Naive thymus-derived CD4-positive, alpha-beta T cell (primary cell): ENCODE data around the gene GTF3A. TPM values are rescaled to one million over a fixed set of nuclear protein-coding genes. Genes with fewer than 3 reads are reported as not detected.
"Not testable (repeated sequence)": the region's sequence is repeated elsewhere in the genome, so short reads cannot be mapped to it uniquely, and the experiment has no call there.

Experiments
- ATAC-seq: fragments of 150-1000 bp; cut with Tn5 transposase; 2 replicates; pipeline ENCODE4 v1.10.0; 2021; ENCODE audit warnings: mild to moderate bottlenecking, moderate library complexity
- CTCF ChIA-PET: fragments of 350-600 bp; sonication (Branson Sonifier 250); formaldehyde crosslinking; loops from one replicate; lab custom pipeline; 2021; ENCODE audit warnings: antibody characterized with exemption; lab: Charles Lee
- POLR2A ChIA-PET: fragments of 350-600 bp; sonication (Branson Sonifier 250); formaldehyde crosslinking; loops from one replicate; lab custom pipeline; 2021; ENCODE audit warnings: antibody characterized with exemption, inconsistent platforms; lab: Charles Lee
- DNase-seq, 9 donors: peaks; one replicate each; pipeline versions ENCODE4 v3.0.0 to v3.0.0-alpha.2; 2020 to 2022; ENCODE audit warnings: mixed read lengths in 1 of 9
- H3K27ac ChIP-seq: one replicate; pipeline ENCODE4 v1.7.0; 2013; ENCODE audit warnings: mild to moderate bottlenecking, low read depth, low read length, moderate library complexity
- H3K27me3 ChIP-seq, 2 donors: one replicate each; pipeline ENCODE4 v1.7.0; 2013; ENCODE audit warnings: low read length in 2 of 2, mild to moderate bottlenecking in 2 of 2, moderate library complexity in 2 of 2; ENCODE audit not compliant: control insufficient read depth in 2 of 2, insufficient read depth in 2 of 2
- H3K36me3 ChIP-seq, 3 experiments: 1 replicate in 2 of 3; 2 replicates in 1 of 3; pipeline ENCODE4 v1.7.0; 2013; ENCODE audit warnings: low read length in 3 of 3, mild to moderate bottlenecking in 3 of 3, moderate library complexity in 1 of 3; ENCODE audit not compliant: insufficient read depth in 3 of 3, control insufficient read depth in 2 of 3
- H3K4me1 ChIP-seq, 2 donors: one replicate each; pipeline ENCODE4 v1.7.0; 2013; ENCODE audit warnings: low read length in 2 of 2, mild to moderate bottlenecking in 2 of 2, moderate library complexity in 1 of 2; ENCODE audit not compliant: control insufficient read depth in 2 of 2, insufficient read depth in 2 of 2
- H3K4me3 ChIP-seq: 2 replicates; pipeline ENCODE4 v1.7.0; 2013; ENCODE audit warnings: mild to moderate bottlenecking, low read length
- H3K9me3 ChIP-seq, 3 experiments: 1 replicate in 2 of 3; 2 replicates in 1 of 3; pipeline ENCODE4 v1.7.0; 2013; ENCODE audit warnings: low read length in 3 of 3; ENCODE audit not compliant: control insufficient read depth in 2 of 3
- H3K27ac Mint-ChIP-seq, 9 donors: one replicate each; pipeline ENCODE4 v1.8.0; 2020 to 2022; ENCODE audit warnings: mixed read lengths in 9 of 9, mild to moderate bottlenecking in 8 of 9, moderate library complexity in 5 of 9, inconsistent platforms in 2 of 9
- H3K27me3 Mint-ChIP-seq, 5 donors: one replicate each; pipeline ENCODE4 v1.8.0; 2021 to 2022; ENCODE audit warnings: mixed read lengths in 5 of 5, mild to moderate bottlenecking in 1 of 5
- H3K36me3 Mint-ChIP-seq, 5 donors: one replicate each; pipeline ENCODE4 v1.8.0; 2020 to 2022; ENCODE audit warnings: mixed read lengths in 5 of 5, mild to moderate bottlenecking in 3 of 5, inconsistent platforms in 1 of 5
- H3K4me1 Mint-ChIP-seq, 7 donors: one replicate each; pipeline ENCODE4 v1.8.0; 2020 to 2022; ENCODE audit warnings: mixed read lengths in 7 of 7, mild to moderate bottlenecking in 3 of 7, inconsistent platforms in 1 of 7
- H3K4me3 Mint-ChIP-seq, 10 donors: one replicate each; pipeline ENCODE4 v1.8.0; 2020 to 2022; ENCODE audit warnings: mild to moderate bottlenecking in 10 of 10, mixed read lengths in 10 of 10, moderate library complexity in 6 of 10, inconsistent platforms in 2 of 10
- H3K9me3 Mint-ChIP-seq, 11 donors: one replicate each; pipeline ENCODE4 v1.8.0; 2020 to 2022; ENCODE audit warnings: mixed read lengths in 11 of 11, mild to moderate bottlenecking in 4 of 11, inconsistent platforms in 1 of 11, moderate library complexity in 1 of 11
- intact Hi-C, 2 donors: fragments of 100-400 bp; cut with micrococcal nuclease; formaldehyde crosslinking; loops; one replicate each; pipeline ENCODE4 v1.15.1; 2023
- polyA plus RNA-seq, 2 donors: library from polyadenylated mRNA; unstranded; fragments of 300-500 nt; fragmentation: Illumina TruSeq; gene quantifications; one replicate each; pipeline ENCODE4 v1.2.3, GENCODE V29; 2021
- total RNA-seq, 6 experiments: library from RNA in 5 of 6; stranded (reverse) in 5 of 6; gene quantifications; 1 replicate in 5 of 6; 2 replicates in 1 of 6; pipeline ENCODE4 v1.2.3 and lab custom pipeline; 2021 to 2026

Gene GTF3A
- total and polyA plus RNA-seq, 7 experiments from 2014 or later: 123 to 489 (median 248) TPM

DNA sequence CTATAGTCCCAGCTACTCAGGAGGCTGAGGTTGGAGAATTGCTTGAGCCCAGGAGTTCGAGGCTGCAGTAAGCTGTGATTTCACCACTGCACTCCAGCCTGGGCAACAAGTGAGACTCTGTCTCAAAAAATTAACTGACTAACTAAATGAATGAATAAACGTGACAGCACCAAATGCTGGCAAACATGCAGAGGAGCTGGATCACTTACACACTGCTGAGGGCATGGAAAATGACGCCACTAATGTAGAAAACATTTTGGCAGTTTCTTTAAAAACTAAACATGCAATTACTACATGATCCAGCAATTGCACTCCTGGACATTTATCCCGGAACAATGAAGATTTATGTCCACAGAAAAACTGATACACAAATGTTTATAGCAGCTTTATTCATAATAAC, 31.3 kb upstream of the GTF3A start:
- H3K4me1 Mint-ChIP-seq: no peaks in the 10 kb centered on the region
- intact Hi-C loops: no loop called here
- H3K27me3 Mint-ChIP-seq: peaks cover 0 to 23% (median 0%) of the 10 kb centered on the region in 5 donors
- DNase-seq (no peak), ATAC-seq (no peak)
- no peak overlapping the region for H3K4me3 Mint-ChIP-seq
- no peaks in the 10 kb centered on the region for H3K9me3 Mint-ChIP-seq
- Histone ChIP-seq H3K4me3 (no peak overlapping the region), H3K9me3 (no peaks in the 10 kb centered on the region), H3K27me3 (no peaks in the 10 kb centered on the region), H3K4me1 (no peaks in the 10 kb centered on the region), H3K27ac (no peak overlapping the region), H3K36me3 (no peaks in the 10 kb centered on the region)
- no peaks in the 10 kb centered on the region for H3K36me3 Mint-ChIP-seq
- ChIA-PET POLR2A (no interaction called here), CTCF (interaction anchor here (0.8 kb wide), 1 partner anchor 128 kb away, joined by 3 read pairs; no protein-coding TSS in a partner anchor)
- H3K27ac Mint-ChIP-seq: no peak overlapping the region

DNA sequence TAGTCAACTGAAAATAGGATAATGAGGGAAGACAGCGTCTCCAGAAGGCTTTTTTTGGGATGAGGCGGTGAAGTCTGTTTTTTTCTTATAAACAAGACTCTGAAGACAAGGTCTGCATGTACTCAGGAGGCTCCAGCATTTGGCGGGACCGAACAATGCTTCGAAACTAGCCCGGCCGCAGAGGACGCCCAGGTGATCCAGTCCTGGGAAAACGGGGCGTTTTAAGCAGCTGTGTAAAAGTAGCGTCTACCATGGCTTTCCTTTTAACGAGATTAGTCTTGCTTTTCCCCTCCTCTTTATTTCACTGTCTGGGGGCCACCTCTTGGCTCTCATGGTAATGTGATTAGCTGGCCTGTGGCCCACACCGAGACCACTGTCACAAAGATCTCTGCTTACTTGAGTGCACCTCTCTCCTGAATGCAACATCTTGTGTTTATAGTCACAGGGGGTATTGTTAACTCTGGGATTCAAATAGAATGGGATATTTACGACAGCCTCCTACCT, 29.4 kb upstream of the GTF3A start:
- no peak for DNase-seq
- no peaks in the 10 kb centered on the region for H3K36me3 ChIP-seq
- Mint-ChIP-seq H3K27ac (no peak overlapping the region), H3K36me3 (no peaks in the 10 kb centered on the region), H3K4me3 (no peak overlapping the region), H3K9me3 (peaks cover 0 to 1% (median 0%) of the 10 kb centered on the region in 11 donors), H3K4me1 (no peaks in the 10 kb centered on the region), H3K27me3 (peaks cover 0 to 21% (median 0%) of the 10 kb centered on the region in 5 donors)
- CTCF ChIA-PET: no interaction called here
- no peak for ATAC-seq
- POLR2A ChIA-PET: interaction anchor here (0.6 kb wide), 1 partner anchor 32 kb away, joined by 3 read pairs; no protein-coding TSS in a partner anchor
- no peak overlapping the region for H3K27ac ChIP-seq
- no peaks in the 10 kb centered on the region for H3K9me3 ChIP-seq
- no peaks in the 10 kb centered on the region for H3K4me1 ChIP-seq
- H3K4me3 ChIP-seq: no peak overlapping the region
- intact Hi-C loops: no loop called here
- no peaks in the 10 kb centered on the region for H3K27me3 ChIP-seq

DNA sequence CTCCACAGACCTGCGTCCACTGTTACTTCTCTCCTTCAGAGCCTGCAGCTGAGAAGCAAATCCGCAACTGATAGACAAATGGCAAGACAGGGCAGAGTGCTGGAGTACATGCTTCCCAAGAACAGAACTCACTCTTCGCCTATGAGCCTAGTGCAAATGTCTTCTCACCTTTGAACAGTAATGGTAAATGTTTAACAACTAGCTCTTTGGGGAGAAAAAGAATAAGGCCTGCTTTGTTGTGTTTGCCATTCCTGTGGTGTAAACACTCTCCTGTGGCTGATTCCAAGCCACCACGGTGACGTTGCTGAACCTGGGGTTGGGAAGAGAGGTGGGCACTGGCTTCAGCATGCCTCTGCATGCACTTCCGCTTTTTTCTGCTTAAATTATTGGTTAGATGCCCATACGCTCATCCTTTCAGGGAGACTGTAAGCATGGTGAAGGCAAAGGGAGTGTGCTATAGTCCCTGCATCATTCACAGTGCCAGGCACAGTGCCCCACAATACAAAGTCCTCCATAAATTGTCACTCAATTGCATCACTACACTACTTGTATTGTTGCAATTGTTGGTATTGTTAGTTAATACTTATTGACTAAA, 28.1 kb upstream of the GTF3A start:
- H3K36me3 ChIP-seq: no peaks in the 10 kb centered on the region
- Mint-ChIP-seq H3K27ac (no peak overlapping the region), H3K4me1 (peaks cover 0 to 2% (median 0%) of the 10 kb centered on the region in 7 donors), H3K27me3 (peaks cover 0 to 19% (median 0%) of the 10 kb centered on the region in 5 donors), H3K36me3 (no peaks in the 10 kb centered on the region), H3K9me3 (peaks cover 0 to 1% (median 0%) of the 10 kb centered on the region in 11 donors), H3K4me3 (no peak overlapping the region)
- CTCF ChIA-PET: no interaction called here
- no peaks in the 10 kb centered on the region for H3K4me1 ChIP-seq
- POLR2A ChIA-PET: no interaction called here
- H3K27ac ChIP-seq: no peak overlapping the region
- H3K4me3 ChIP-seq: no peak overlapping the region
- H3K27me3 ChIP-seq: no peaks in the 10 kb centered on the region
- H3K9me3 ChIP-seq: no peaks in the 10 kb centered on the region
- ATAC-seq: no peak
- intact Hi-C loops: no loop called here
- DNase-seq: no peak

DNA sequence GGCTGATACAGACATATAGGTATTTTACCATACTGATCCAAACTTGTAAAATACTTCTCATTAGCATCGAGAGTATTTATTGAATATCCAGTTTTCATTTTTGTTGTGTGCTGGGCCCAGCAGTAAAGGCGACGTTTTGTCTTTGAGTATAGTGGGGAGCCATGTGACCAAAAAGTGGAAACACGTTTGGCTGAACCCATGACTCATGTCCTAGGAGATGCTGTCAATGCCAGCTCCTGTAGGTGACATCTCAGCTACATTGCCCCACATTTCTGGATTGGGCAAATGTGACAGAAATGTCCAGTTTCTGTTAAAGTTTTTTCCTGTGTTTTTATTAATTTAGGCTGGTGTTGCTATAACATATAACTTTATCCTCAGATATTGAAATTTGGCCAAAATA, 26.1 kb upstream of the GTF3A start:
- DNase-seq: no peak
- H3K36me3 Mint-ChIP-seq: no peaks in the 10 kb centered on the region
- H3K27ac Mint-ChIP-seq: no peak overlapping the region
- CTCF ChIA-PET: no interaction called here
- POLR2A ChIA-PET: no interaction called here
- H3K9me3 Mint-ChIP-seq: peaks cover 0 to 1% (median 0%) of the 10 kb centered on the region in 11 donors
- no peaks in the 10 kb centered on the region for H3K9me3 ChIP-seq
- intact Hi-C loops: no loop called here
- H3K4me3 ChIP-seq: no peak overlapping the region
- peaks cover 0 to 9% (median 0%) of the 10 kb centered on the region in 5 donors for H3K27me3 Mint-ChIP-seq
- ATAC-seq: no peak
- no peaks in the 10 kb centered on the region for H3K27me3 ChIP-seq
- peaks cover 0 to 2% (median 0%) of the 10 kb centered on the region in 7 donors for H3K4me1 Mint-ChIP-seq
- H3K27ac ChIP-seq: no peak overlapping the region
- no peak overlapping the region for H3K4me3 Mint-ChIP-seq
- no peaks in the 10 kb centered on the region for H3K4me1 ChIP-seq
- H3K36me3 ChIP-seq: no peaks in the 10 kb centered on the region

DNA sequence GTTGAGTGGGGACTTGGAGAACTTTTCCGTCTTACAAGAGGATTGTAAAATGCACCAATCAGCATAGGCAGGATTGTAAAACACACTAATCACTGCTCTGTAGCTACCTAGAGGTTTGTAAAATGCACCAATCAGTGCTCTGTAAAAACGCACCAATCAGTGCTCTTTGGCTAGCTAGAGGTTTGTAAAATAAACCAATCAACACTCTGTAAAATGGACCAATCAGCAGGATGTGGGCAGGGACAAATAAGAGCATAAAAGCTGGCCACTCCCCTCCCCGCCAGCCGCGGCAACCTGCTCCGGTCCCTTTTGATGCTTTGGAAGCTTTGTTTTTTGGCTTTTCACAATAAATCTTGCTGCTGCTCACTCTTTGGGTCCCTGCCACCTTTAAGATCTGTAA, 24.0 kb upstream of the GTF3A start:
- H3K9me3 ChIP-seq, H3K27ac ChIP-seq, H3K4me1 Mint-ChIP-seq, H3K4me3 Mint-ChIP-seq, H3K27me3 Mint-ChIP-seq, POLR2A ChIA-PET, H3K4me3 ChIP-seq, ATAC-seq, H3K36me3 ChIP-seq, H3K9me3 Mint-ChIP-seq, H3K36me3 Mint-ChIP-seq, DNase-seq, H3K27me3 ChIP-seq, H3K27ac Mint-ChIP-seq, H3K4me1 ChIP-seq: not testable (repeated sequence)
- CTCF ChIA-PET: interaction anchor here (1.4 kb wide), 1 partner anchor 426 kb away, joined by 5 read pairs; no protein-coding TSS in a partner anchor
- intact Hi-C loops: loop anchor here in 1 of 2 donors (10.0 kb wide), 1 partner anchor 314 kb away; no protein-coding TSS in a partner anchor

DNA sequence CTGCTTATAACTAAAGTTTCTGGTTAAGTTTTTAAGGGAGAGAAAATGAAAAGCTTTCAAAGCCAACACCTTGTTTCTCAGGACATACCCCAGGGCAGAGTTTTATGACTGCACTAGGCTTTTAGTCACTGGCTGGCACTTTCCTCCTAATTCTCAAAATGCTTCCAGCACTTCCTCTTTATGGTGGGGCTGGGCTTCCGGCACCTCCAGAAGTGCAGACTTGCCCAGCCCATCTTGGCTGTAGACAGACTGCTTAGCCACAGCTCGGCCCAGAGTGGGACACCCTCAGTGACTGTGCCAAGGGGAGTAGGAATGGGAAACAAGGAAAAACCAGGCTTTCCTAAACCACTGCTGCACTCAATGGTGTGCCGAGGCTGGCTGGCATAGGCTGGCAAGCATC, 23.2 kb upstream of the GTF3A start:
- intact Hi-C loops: loop anchor here in 1 of 2 donors (10.0 kb wide), 1 partner anchor 314 kb away; no protein-coding TSS in a partner anchor

More for the DNA sequence above, 23.2 kb upstream of the GTF3A start:
- Histone ChIP-seq H3K36me3 (no peaks in the 10 kb centered on the region), H3K27ac (no peak overlapping the region), H3K4me3 (no peak overlapping the region), H3K9me3 (no peaks in the 10 kb centered on the region), H3K4me1 (no peaks in the 10 kb centered on the region), H3K27me3 (no peaks in the 10 kb centered on the region)
- CTCF ChIA-PET: interaction anchor here (1.4 kb wide), 1 partner anchor 425 kb away, joined by 5 read pairs; no protein-coding TSS in a partner anchor
- peak; percentile 71 for ATAC-seq
- H3K4me1 Mint-ChIP-seq: peaks cover 0 to 4% (median 0%) of the 10 kb centered on the region in 7 donors
- H3K27ac Mint-ChIP-seq: peak overlapping the region in 1 of 9 donors; percentile 67
- DNase-seq: no peak
- no peaks in the 10 kb centered on the region for H3K36me3 Mint-ChIP-seq
- peaks cover 0 to 1% (median 0%) of the 10 kb centered on the region in 11 donors for H3K9me3 Mint-ChIP-seq
- no peak overlapping the region for H3K4me3 Mint-ChIP-seq
- H3K27me3 Mint-ChIP-seq: peaks cover 0 to 5% (median 0%) of the 10 kb centered on the region in 5 donors
- POLR2A ChIA-PET: no interaction called here
